PC-9 (cell line): Measurements from ENCODE around the gene BPTF. TPM values are rescaled to one million over a fixed set of nuclear protein-coding genes. Genes with fewer than 3 reads are reported as not detected.
"Not testable (repeated sequence)": the region's sequence is repeated elsewhere in the genome, so short reads cannot be mapped to it uniquely, and the experiment has no call there.

Experiments
- BruUV-seq: library from RNA; stranded (reverse); fragments of 400-500 nt; replicated peaks from 2 replicates; lab custom pipeline; 2021; lab: Mats Ljungman, UMichigan
- CTCF ChIA-PET: fragments of 300-600 bp; sonication (Branson Sonifier 250); formaldehyde crosslinking; loops from one replicate; lab custom pipeline; 2022; ENCODE audit warnings: antibody characterized with exemption; lab: Charles Lee
- POLR2A ChIA-PET: fragments of 300-600 bp; sonication (Branson Sonifier 250); formaldehyde crosslinking; loops from one replicate; lab custom pipeline; 2022; ENCODE audit warnings: antibody characterized with exemption; ENCODE audit not compliant: unreplicated experiment; lab: Charles Lee
- DNase-seq, 2 experiments: peaks; one replicate each; pipeline versions ENCODE4 v3.0.0 to v3.0.0-alpha.2; 2015 to 2022; ENCODE audit warnings: mixed read lengths in 1 of 2
- H2AFZ ChIP-seq: fragments of 200-600 bp; sonication (generic); 2 replicates; pipeline ENCODE4 v1.8.1; 2017; ENCODE audit warnings: antibody characterized with exemption
- H3F3A ChIP-seq: fragments of 200-600 bp; sonication (generic); 2 replicates; pipeline ENCODE4 v1.8.1; 2017; ENCODE audit warnings: antibody characterized with exemption, mild to moderate bottlenecking, low read depth; ENCODE audit not compliant: insufficient read depth
- H3K27ac ChIP-seq: fragments of 200-600 bp; sonication (generic); 2 replicates; pipeline ENCODE4 v1.6.1; 2016; ENCODE audit warnings: mixed run types
- H3K27me3 ChIP-seq: fragments of 200-600 bp; sonication (generic); 2 replicates; pipeline ENCODE4 v1.6.1; 2016; ENCODE audit warnings: low read depth, mixed run types; ENCODE audit not compliant: insufficient read depth
- H3K36me3 ChIP-seq: fragments of 200-600 bp; sonication (generic); 2 replicates; pipeline ENCODE4 v1.6.1; 2016; ENCODE audit warnings: low read depth, mixed run types
- H3K4me1 ChIP-seq: fragments of 200-600 bp; sonication (generic); replicated peaks from 2 replicates; pipeline ENCODE4 v1.6.1; 2016; ENCODE audit warnings: mixed run types; ENCODE audit not compliant: insufficient read depth
- H3K4me2 ChIP-seq: fragments of 200-600 bp; sonication (generic); 2 replicates; pipeline ENCODE4 v1.6.1; 2017; ENCODE audit warnings: mixed run types
- H3K4me3 ChIP-seq: fragments of 200-600 bp; sonication (generic); 2 replicates; pipeline ENCODE4 v1.6.1; 2016; ENCODE audit warnings: mixed run types
- H3K79me2 ChIP-seq: fragments of 200-600 bp; sonication (generic); 2 replicates; pipeline ENCODE4 v1.6.1; 2017; ENCODE audit warnings: low read depth, mixed run types
- H3K9me2 ChIP-seq: fragments of 200-600 bp; sonication (generic); 2 replicates; pipeline ENCODE4 v1.8.1; 2017; ENCODE audit warnings: mild to moderate bottlenecking; ENCODE audit not compliant: insufficient read depth
- H3K9me3 ChIP-seq: fragments of 200-600 bp; sonication (generic); 2 replicates; pipeline ENCODE4 v1.8.1; 2016; ENCODE audit warnings: low read depth; ENCODE audit not compliant: insufficient read depth
- H4K20me1 ChIP-seq: fragments of 200-600 bp; sonication (generic); 2 replicates; pipeline ENCODE4 v1.8.1; 2017; ENCODE audit not compliant: insufficient read depth
- CTCF ChIP-seq: fragments of 200-600 bp; sonication (generic); conservative IDR thresholded peaks from 2 replicates; pipeline ENCODE4 v1.6.1; 2017; ENCODE audit warnings: mixed run types, antibody characterized with exemption, mild to moderate bottlenecking, moderate library complexity
- EZH2 ChIP-seq: fragments of 200-600 bp; sonication (generic); IDR thresholded peaks from 2 replicates; pipeline ENCODE4 v1.8.0; 2017; ENCODE audit warnings: antibody characterized with exemption, low read depth
- intact Hi-C: fragments of 100-400 bp; cut with micrococcal nuclease; formaldehyde crosslinking; loops from one replicate; pipeline ENCODE4 v1.10.0; 2022; ENCODE audit not compliant: unreplicated experiment
- total RNA-seq: library from RNA; stranded (reverse); gene quantifications from 2 replicates; pipeline ENCODE4 v1.2.3, GENCODE V29; 2021

Gene BPTF
- total RNA-seq, 1 experiment from 2014 or later, result 95.6 TPM

GRCh38 chr17:67980456-67980855 lies 155.2 kb downstream of the BPTF start:
- BruUV-seq, result no TSS peak
- CTCF ChIA-PET, result no interaction called here
- Histone ChIP-seq H3K27ac (no peak overlapping the region), H2AFZ (no peak overlapping the region), H3K9me3 (no peaks in the 10 kb centered on the region), H3F3A (no peaks in the 10 kb centered on the region; the same call in none of the 2 replicates), H3K79me2 (no peaks in the 10 kb centered on the region), H3K4me1 (no peaks in the 10 kb centered on the region), H4K20me1 (no peaks in the 10 kb centered on the region), H3K36me3 (no peaks in the 10 kb centered on the region), H3K4me3 (no peak overlapping the region), H3K27me3 (no peaks in the 10 kb centered on the region), H3K9me2 (no peaks in the 10 kb centered on the region), H3K4me2 (no peak overlapping the region)
- POLR2A ChIA-PET, result no interaction called here
- no peak for DNase-seq
- intact Hi-C loops, result no loop called here
- TF ChIP-seq EZH2 (no peak), CTCF (no peak)

GRCh38 chr17:67980883-67981282 lies 155.6 kb downstream of the BPTF start:
- H3K27ac ChIP-seq, BruUV-seq, DNase-seq, H3K36me3 ChIP-seq, H2AFZ ChIP-seq, H3K4me1 ChIP-seq, H3K27me3 ChIP-seq, POLR2A ChIA-PET, H3K4me3 ChIP-seq, H3K9me3 ChIP-seq, H4K20me1 ChIP-seq, intact Hi-C loops, H3K4me2 ChIP-seq, H3K9me2 ChIP-seq, H3F3A ChIP-seq, CTCF ChIA-PET, H3K79me2 ChIP-seq: not testable (repeated sequence)

GRCh38 chr17:67982034-67982640 lies 156.8 kb downstream of the BPTF start:
- H3K4me3 ChIP-seq, result no peak overlapping the region
- H4K20me1 ChIP-seq, result no peaks in the 10 kb centered on the region
- no peaks in the 10 kb centered on the region for H3K79me2 ChIP-seq
- H3K27me3 ChIP-seq, result no peaks in the 10 kb centered on the region
- intact Hi-C loops, result no loop called here
- DNase-seq, result no peak
- no peaks in the 10 kb centered on the region for H3K4me1 ChIP-seq
- CTCF ChIA-PET, result no interaction called here
- no peak overlapping the region for H3K27ac ChIP-seq
- no peak for TF ChIP-seq EZH2
- TF ChIP-seq CTCF, result no peak
- H3F3A ChIP-seq, result peaks cover 3% of the 10 kb centered on the region
- no peaks in the 10 kb centered on the region for H3K9me3 ChIP-seq
- H3K9me2 ChIP-seq, result no peaks in the 10 kb centered on the region
- POLR2A ChIA-PET, result no interaction called here
- H3K36me3 ChIP-seq, result no peaks in the 10 kb centered on the region
- H2AFZ ChIP-seq, result no peak overlapping the region
- H3K4me2 ChIP-seq, result no peak overlapping the region
- no TSS peak for BruUV-seq
